CD4-positive, alpha-beta T cell treated with Interleukin-21 for 1 hour (primary cell): ENCODE results near the gene SRY.
"Not testable (repeated sequence)": the region's sequence is repeated elsewhere in the genome, so short reads cannot be mapped to it uniquely, and the experiment has no call there.

Experiments
- DNase-seq: peaks from one replicate; pipeline ENCODE4 v3.0.0-alpha.2; 2020

The SRY gene

DNA sequence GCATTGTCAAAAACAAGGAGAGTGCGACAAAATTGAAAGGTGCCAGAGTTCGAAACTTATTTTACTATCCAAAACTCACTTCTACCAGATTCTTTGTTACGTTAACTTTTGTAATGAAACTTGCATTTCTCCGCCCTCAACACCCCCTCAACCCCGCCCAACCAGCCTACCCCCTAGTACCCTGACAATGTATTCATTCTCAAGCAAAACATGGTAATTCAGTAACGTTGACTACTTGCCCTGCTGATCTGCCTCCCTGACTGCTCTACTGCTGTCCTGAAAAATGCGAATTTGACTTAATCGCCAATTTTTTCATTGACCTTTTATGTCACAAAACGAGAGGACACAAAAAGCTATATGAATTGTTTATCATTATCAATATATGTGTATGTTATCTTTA, at the start of gene SRY:
TSS of gene SRY (minus strand) at position 83 of the 400 bp plus-strand sequence. CDS start at position 4, 79 bp downstream.
- DNase-seq: no peak

DNA sequence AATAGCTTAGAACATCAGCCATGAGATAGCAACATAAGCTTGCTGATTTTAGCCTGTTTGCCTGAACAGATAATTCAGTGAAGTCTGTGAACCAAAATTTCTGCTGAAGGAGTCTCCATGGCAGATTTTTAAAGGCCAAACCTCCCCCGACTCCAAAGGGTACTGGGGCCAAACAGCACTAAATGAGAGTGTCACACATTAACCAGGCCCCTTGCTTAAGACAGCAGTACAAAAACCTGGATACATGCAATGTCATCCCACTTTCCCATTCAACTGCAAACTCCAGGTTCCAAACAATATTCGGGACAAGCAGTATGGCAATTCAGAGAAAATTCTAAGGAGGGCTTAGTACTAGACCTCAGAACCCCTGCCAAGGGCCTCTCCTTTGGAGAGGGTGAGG, 49.6 kb upstream of the SRY start:
- no peak for DNase-seq

DNA sequence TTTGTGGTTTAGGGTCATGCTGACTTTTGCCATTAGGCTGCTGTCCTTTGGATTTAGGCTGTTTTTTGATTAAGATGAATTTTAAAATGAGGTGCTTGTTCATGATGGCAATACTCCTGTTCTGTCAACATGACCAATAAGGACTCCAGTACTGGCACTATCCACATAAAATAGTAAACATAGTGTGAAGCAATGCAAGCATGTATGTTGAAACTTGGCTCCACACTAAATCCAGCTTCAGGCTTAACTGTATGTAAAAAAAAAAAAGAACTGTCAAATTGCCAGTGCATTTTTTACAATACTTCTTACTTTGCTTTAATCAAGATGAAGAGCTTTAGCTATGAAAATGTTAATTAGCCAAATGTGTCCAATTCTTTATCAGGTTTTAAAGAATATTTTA, 47.7 kb upstream of the SRY start:
- DNase-seq: no peak

DNA sequence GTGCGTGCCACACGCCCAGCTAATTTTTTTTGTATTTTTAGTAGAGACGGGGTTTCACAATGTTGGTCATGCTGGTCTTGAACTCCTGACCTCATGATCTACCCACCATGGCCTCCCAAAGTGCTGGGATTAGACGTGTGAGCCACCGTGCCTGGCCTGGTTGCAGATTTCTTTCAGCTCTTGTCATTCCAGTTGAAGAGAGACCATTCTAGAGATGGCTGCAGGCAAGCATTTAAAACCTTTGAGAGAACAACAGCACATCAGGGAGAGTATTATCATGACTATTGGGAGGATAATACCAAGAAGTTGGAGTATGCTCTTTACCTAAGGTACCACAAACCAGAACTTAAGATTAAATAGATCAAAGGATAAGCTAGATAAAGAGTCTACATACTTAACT, 41.0 kb upstream of the SRY start:
- no peak for DNase-seq

DNA sequence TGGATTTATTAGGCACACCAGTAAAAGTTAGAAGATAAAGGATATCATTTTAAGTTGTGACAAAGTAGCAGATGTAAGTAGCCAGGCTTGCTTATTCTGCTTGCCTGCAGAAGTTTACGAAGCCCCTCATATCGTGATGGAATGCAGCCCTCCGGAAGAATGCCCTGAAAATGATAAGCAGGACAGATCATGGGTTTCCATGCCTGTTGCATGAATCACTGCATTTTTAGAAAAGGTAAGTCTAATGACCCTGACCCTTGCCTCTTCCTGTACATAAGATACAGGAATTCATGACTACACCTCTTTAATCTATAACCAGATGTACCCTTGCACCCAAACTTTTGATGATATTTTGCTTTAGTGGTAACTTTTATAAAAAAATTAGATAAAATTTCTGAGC, 37.0 kb upstream of the SRY start:
- DNase-seq: no peak

DNA sequence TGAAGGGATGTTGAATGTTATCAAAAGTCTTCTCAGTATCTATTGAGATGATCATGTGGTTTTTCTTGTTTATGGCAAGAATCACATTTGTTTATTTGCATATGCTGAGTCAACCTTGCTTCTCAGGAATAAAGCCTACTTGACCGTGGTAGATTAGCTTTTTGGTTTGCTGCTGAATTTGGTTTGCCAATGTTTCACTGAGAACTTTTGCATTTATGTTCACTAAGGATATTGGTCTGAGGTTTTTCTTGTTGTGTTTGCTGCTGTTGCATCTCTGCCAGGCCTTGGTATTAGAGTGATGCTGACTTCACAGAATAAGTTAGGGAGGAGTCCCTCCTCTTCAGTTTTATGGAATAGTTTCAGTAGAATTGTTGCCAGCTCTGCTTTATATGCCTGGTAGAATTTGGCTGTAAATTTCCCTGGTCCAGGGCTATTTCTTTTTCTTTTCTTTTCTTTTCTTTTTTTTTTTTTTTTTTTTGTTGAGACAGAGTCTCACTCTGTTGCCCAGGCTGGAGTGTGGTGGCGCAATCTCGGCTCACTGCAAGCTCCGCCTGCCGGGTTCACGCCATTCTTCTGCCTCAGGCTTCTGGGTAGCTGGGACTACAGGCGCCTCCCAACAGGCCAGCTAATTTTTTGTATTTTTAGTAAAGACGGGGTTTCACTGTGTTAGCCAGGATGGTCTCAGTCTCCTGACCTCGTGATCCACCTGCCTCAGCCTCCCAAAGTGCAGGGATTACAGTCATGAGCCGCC, 29.8 kb upstream of the SRY start:
- DNase-seq: not testable (repeated sequence)

DNA sequence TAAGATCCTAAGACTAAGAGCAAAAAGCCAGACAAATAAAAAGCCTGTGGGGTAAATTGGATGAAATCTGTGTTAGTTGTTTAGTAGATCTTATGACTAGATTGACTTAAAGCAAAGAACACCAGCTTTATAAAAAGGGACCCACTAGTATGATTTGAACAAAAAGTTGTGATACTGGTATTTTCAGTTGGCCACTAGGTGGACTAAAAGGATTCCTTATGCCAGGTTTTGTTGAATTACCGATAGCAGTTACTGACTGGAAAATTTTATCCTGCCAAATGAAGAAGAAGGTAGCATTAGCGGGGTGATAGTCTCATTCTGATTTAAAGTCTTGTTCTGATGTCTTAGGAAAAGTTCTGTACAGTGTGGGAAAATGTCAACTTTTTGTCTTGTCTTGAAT, 12.8 kb upstream of the SRY start:
- peak; percentile 0 for DNase-seq

DNA sequence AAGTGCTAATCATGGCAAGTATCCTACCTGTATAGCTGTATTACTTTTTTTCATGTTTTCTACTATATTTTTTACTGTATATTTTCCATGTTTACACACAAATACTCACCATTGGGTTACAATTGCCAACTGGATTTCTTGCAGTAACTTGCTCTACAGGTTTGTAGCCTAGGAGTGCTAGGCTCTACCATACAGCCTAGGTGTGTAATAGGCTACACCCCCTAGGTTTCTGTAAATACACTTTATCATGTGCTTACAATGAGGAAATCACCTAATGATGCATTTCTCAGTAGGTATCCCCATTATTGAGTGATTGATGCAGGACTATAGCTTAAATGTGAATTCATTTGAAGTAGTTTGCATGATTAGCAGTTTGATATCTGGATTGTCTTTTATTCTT, 10.5 kb upstream of the SRY start:
- DNase-seq: no peak

DNA sequence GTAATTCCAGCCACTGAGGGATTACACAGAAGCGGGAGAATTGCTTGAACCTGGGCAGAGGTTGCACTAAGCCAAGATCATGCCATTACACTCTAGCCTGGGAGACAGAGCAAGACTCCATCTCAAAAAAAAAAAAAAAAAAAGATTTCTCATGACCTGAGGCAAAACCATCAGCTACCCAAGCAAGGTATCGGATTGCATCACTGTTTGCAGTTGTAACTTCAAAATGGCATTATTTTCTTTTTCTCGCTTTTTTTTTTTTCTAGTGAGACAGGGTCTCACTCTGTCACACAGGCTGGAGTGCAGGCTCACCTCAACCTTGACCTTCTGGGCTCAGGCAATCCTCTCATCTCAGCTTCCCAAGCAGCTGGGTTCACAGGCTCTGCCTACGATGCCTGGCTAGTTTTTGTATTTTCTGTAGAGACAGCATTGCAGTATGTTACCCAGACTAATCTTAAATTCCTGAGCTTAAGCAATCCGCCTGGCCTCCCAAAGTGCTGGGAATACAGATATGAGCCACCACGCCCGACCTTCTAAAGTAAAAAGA, 9.6 kb upstream of the SRY start:
- no peak for DNase-seq

DNA sequence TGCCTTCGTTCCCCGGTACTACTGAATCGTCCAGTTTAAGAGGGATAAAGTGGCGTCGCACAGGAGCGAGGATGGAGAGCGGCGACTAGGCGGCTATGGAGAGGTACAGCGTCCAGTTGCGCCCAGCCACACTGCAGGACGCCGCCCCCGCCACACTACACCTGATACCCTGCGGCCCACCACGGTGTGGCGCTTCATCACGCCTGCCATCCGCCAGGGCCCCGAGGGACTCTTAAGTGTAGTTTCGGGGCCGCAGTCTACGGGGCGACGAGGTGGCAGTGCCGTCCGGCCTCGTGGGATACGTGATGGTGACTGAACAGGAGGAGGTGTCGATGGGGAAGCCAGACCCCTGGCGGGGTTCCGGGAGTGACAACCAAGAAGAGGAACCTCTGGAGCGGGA, 2.3 kb upstream of the SRY start:
- DNase-seq: no peak

DNA sequence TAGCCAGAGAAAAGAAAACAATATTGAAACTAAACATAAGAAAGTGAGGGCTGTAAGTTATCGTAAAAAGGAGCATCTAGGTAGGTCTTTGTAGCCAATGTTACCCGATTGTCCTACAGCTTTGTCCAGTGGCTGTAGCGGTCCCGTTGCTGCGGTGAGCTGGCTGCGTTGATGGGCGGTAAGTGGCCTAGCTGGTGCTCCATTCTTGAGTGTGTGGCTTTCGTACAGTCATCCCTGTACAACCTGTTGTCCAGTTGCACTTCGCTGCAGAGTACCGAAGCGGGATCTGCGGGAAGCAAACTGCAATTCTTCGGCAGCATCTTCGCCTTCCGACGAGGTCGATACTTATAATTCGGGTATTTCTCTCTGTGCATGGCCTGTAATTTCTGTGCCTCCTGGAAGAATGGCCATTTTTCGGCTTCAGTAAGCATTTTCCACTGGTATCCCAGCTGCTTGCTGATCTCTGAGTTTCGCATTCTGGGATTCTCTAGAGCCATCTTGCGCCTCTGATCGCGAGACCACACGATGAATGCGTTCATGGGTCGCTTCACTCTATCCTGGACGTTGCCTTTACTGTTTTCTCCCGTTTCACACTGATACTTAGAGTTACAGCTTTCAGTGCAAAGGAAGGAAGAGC, 488 bp downstream of the SRY start:
- DNase-seq: no peak
